Measurements from ENCODE around the gene ADAMTS18. TPM values are rescaled to one million over a fixed set of nuclear protein-coding genes. Genes with fewer than 3 reads are reported as not detected.
"Not testable (repeated sequence)": the region's sequence is repeated elsewhere in the genome, so short reads cannot be mapped to it uniquely, and the experiment has no call there.

The ADAMTS18 gene
- polyA plus RNA-seq, 12 donors: 0.63 to 2.7 (median 1.00) TPM; not detected in 2

GRCh38 chr16:77285676-77286075 lies 149.2 kb downstream of the ADAMTS18 start:
- DNase-seq: no peak

- no peak for DNase-seq
Measured at GRCh38 chr16:77282345-77282744, 152.5 kb downstream of the ADAMTS18 start.

GRCh38 chr16:77279316-77279715 lies 155.5 kb downstream of the ADAMTS18 start:
- DNase-seq: not testable (repeated sequence)

GRCh38 chr16:77277571-77277970 lies 157.3 kb downstream of the ADAMTS18 start:
- no peak for DNase-seq

- no peak for DNase-seq
Measured at GRCh38 chr16:77277141-77277540, 157.7 kb downstream of the ADAMTS18 start.

GRCh38 chr16:77276661-77277060 lies 158.2 kb downstream of the ADAMTS18 start:
- DNase-seq: no peak

- not testable (repeated sequence) for DNase-seq
Measured at GRCh38 chr16:77275303-77275702, 159.5 kb downstream of the ADAMTS18 start.

GRCh38 chr16:77273815-77274214 lies 161.0 kb downstream of the ADAMTS18 start:
- DNase-seq: no peak

- no peak for DNase-seq
Measured at GRCh38 chr16:77271532-77272426, 163.1 kb downstream of the ADAMTS18 start.

GRCh38 chr16:77266185-77266584 lies 168.6 kb downstream of the ADAMTS18 start:
- DNase-seq: not testable (repeated sequence)

- DNase-seq: no peak
Measured at GRCh38 chr16:77262971-77263370, 171.9 kb downstream of the ADAMTS18 start.

GRCh38 chr16:77250400-77250799 lies 184.4 kb downstream of the ADAMTS18 start:
- DNase-seq: peak; percentile 25

- no peak for DNase-seq
Measured at GRCh38 chr16:77246150-77246549, 188.7 kb downstream of the ADAMTS18 start.

- not testable (repeated sequence) for DNase-seq
Measured at GRCh38 chr16:77242471-77242870, 192.4 kb downstream of the ADAMTS18 start.

- DNase-seq: no peak
Measured at GRCh38 chr16:77238593-77238992, 196.2 kb downstream of the ADAMTS18 start.

GRCh38 chr16:77236063-77236511 lies 198.7 kb downstream of the ADAMTS18 start:
- peak; percentile 92 for DNase-seq

GRCh38 chr16:77234611-77235010 lies 200.2 kb downstream of the ADAMTS18 start:
- no peak for DNase-seq

- no peak for DNase-seq
Measured at GRCh38 chr16:77233799-77234519, 200.9 kb downstream of the ADAMTS18 start.
